Amniotic stem cell (primary cell): ENCODE results near the gene RNASEH1.

ENCODE experiments used
- DNase-seq: peaks from one replicate; lab custom pipeline; 2025; lab: John Stamatoyannopoulos, UW

Gene RNASEH1

DNA sequence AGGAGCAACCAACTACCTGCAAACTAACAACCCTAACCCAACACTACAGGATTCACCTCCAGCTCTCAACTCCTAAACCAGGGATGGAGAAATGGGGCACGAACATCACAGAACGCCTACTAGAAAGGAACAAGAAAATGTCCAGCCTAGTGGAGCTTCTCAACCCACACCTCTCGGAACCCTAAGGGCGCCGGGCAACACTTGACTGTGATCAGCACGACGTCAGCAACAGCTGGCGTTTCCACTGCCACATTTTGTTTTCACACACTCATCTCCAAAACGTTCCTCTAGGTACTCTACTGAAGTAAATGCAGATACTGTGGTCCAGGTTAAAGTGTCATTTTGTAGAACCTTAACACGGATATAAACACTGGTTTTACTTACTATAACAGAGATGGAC lies 4.2 kb downstream of the RNASEH1 start:
- DNase-seq = no peak

GRCh38 chr2:3547915-3548314 lies 10.2 kb downstream of the RNASEH1 start:
- DNase-seq = no peak

- no peak for DNase-seq
Measured at GRCh38 chr2:3545788-3546478, 12.2 kb downstream of the RNASEH1 start.

- no peak for DNase-seq
Measured at GRCh38 chr2:3543023-3543683, 15.0 kb downstream of the RNASEH1 start.

- DNase-seq = no peak
Measured at GRCh38 chr2:3542107-3542506, 16.0 kb downstream of the RNASEH1 start.

DNA sequence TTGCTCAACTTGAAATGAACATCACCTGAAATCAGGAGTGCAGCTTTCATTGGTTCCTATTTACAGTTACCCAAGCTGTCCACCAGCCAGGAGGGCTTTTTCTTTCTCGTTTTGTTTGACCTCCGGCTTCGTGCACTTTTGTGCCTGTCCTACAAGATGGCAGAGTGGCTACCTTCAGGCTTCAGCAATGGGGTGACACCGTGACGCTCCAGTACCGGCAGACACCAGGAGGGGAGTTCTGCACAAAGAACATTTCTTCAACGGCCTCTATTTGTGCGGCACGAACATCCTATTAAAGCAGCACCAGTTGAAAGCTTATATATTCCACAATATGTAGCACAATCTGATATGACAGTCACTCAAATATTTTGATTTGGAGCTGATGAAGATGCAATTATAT lies 18.3 kb downstream of the RNASEH1 start:
- DNase-seq = no peak

DNA sequence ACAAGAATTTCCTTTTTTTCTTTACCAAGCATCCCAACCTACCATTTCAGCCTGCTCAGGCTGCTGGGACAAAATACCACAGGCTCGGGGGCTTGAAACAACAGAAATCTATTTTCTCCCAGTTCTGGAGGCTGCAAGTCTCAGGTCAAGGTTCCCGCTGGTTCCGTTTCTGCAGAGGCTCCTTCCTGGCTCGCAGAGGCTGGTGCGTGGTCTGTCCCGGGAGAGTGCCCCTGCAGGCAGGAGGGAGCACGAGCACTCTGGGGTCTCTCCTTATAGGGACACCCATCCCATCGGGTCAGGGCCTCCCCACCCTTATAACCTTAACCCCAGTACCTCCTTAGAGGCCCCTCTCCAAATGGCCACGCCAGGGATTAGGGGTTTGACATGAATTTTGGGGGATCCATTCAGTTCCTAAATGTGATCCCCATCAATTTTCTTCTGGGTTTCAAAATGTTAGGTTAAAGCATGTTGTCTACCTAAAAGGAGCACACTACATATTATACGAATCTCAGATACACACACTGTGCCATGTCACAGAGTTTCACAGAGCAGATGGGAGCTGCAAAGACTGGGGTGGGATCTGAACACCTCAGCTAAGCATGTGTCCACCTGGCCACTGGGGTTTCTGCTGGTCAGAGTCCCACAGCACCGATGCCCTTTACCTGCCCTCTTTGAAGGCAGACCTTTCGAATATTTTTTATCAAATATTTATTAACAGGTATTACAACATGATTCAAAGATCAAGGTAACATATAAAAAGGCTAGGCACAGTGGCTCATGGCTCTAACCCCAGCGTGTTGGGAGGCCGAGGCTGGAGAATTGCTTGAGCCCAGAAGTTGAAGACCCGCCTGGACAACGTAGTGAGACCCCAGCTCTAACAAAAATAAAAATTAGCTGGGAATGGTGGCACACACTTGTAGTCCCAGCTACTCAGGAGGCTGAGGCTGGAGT lies 21.2 kb downstream of the RNASEH1 start:
- DNase-seq = peak; percentile 32

DNA sequence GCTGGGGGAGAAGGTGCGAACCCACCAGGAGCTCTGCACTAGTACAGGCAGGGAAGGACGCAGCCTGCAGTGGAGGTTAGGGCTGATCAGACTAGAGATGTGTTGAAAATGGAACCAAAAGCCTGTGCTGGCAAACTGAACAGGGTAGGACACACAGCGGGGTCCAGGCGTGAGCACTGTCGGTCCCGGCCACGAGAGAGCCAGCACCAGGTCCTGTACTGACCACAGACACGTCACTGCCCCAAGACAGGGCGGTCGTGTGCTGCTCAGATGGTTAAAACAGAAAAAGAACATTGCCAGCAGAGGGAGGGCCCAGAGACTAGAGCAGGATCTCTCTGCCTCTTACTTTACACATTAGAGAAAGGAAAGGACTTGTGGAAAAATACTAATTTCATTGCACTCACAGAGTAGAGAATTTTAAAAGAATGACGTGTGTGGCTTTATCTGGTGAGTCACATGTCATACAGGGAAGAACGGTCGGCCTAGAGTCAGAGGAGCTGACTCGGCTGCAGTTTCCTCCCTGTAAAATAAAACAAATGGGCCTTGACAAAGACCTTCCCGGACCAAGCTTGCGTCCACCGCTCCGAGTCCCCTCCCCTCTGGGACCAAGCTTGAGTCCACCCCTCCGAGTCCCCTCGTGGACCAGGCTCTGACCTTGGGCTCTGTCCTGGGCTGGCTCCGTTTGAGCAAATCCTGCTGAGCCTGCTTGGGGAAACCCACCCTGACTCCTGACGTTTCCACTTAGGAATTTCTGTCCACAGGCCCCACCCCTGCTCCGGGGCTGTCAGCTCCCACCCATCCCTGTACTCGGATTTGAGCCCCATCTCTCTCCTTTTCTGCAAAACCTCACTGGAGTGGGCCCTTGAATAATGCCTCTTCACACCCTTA lies 22.1 kb downstream of the RNASEH1 start:
- DNase-seq = peak; percentile 71

DNA sequence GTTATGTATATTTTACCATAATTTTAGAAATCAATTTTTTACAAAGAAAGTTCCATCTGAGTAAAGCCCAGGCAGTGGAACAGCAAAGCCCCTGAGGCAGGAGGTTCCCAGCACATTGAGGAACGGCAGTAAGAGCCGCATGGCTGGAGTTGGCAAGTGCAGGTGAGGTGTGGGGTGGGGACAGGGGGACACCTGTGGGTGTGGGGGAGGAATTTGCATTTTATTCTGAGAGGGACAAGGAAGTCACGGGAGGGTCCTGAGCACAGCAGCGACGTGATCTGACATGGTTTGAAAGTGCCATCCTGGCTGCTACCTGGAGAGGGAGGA lies 22.7 kb downstream of the RNASEH1 start:
- no peak for DNase-seq

GRCh38 chr2:3534251-3534814 lies 23.8 kb downstream of the RNASEH1 start:
- no peak for DNase-seq

- DNase-seq = no peak
Measured at GRCh38 chr2:3533836-3534235, 24.3 kb downstream of the RNASEH1 start.

DNA sequence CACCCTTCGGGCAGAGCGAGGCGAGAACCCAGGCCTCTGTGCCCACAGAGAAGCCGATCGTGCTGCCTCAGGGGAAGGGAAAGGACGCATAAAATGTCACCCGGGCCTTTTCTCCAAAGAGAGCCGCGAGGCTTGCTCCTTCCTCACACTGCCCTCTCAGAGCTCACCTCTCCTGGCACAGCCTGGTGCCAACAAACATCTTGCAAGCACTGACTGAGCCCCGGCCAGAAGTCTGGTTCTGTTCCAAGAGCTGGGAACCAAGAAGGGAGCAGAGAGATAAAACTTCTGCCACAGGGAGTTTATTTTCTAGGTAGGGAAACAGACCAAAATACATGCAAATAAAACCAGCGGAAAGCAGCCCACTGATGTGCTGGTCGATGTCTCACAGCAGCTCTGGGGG lies 25.2 kb downstream of the RNASEH1 start:
- DNase-seq = no peak

DNA sequence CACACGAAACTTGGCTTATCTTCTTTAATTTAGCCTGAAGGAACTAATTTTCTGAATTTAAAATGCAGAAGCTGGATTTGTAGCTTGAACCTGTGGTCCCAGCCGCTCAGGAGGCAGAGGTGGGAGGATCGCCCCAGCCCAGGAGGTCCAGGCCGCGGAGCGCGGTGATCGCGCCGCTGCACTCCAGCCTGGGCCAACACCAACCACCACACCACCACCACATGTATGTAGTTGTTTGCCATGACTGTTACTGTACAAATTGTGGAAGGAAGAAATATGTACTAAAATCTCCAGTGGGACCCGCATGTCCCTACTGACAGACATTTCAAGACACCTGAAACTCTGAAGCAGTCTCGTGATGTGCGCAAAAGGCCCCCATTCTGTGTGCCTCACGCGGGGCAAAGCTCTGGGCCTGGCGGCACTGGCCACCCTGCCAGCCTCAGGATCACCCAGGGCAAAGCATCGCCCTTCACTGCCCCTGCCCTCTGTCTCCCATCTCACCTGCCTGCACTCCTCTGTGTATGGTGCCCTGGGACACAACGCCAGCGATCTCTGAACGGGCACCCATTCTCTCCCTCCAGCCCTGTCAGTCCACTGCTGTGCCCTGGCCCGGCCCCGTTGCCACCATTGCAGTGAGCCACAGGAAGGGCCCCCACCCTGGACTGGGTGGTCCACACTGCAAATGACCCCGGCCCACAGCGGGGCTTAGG lies 28.7 kb downstream of the RNASEH1 start:
- DNase-seq = no peak

- DNase-seq = no peak
Measured at GRCh38 chr2:3527886-3528785, 30.0 kb downstream of the RNASEH1 start.

- DNase-seq = no peak
Measured at GRCh38 chr2:3526871-3527270, 31.3 kb downstream of the RNASEH1 start.

- peak; percentile 0 for DNase-seq
Measured at GRCh38 chr2:3523551-3524041, 34.5 kb downstream of the RNASEH1 start.

- no peak for DNase-seq
Measured at GRCh38 chr2:3522961-3523421, 35.1 kb downstream of the RNASEH1 start.

GRCh38 chr2:3520591-3520990 lies 37.5 kb downstream of the RNASEH1 start:
- DNase-seq = no peak
